HG03354 (cell line): ENCODE results near the gene SLC7A6.

Source experiments
- ATAC-seq: cut with Tn5 transposase; IDR thresholded peaks from one replicate; pipeline ENCODE4 v1.9.1; 2021; ENCODE audit warnings: mild to moderate bottlenecking; ENCODE audit not compliant: unreplicated experiment, poor library complexity, severe bottlenecking

Gene SLC7A6

DNA sequence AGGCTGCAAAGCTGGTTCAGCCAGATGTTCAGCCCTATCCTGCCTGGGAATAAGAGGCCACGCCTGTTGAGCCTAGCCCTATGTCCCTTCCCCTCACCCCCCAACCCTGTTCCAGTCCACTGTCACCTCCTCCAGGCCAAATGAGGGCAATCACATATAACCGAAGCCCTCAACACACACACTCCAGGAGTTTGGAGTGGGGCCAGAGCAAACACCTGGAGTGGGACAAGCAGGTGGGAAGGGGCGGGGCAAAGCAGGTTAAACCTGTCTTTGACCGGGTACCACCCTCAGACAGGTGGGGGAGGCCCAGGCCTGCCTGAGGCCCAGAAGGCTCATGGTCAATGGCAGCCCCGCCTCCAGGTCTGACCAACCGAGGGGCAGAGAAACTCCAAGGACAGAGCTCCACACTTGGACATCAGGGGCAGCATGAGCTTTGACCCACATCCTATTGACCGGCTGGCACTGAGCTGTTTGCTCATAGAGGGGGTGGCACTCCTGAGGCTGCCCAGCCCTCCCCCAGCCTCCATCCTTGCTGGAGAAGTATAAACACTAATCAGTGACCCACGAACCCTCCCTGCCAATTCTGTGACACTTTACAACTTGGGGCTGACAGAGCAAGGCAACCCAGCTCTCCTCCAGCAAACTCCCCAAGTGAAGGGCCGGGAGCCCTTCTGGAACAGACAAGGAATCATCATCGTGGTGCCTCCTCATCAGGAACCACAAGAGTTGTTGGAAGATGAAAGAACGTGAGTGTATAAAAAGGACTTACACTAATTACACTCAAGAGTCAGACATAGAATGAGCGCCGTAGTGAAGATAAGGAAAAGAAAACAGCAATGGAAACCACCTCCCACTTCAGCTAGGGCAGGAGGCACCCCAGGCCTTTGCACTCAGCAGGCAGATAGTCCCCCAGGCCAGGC lies 29.9 kb upstream of the SLC7A6 start:
- ATAC-seq: no peak

DNA sequence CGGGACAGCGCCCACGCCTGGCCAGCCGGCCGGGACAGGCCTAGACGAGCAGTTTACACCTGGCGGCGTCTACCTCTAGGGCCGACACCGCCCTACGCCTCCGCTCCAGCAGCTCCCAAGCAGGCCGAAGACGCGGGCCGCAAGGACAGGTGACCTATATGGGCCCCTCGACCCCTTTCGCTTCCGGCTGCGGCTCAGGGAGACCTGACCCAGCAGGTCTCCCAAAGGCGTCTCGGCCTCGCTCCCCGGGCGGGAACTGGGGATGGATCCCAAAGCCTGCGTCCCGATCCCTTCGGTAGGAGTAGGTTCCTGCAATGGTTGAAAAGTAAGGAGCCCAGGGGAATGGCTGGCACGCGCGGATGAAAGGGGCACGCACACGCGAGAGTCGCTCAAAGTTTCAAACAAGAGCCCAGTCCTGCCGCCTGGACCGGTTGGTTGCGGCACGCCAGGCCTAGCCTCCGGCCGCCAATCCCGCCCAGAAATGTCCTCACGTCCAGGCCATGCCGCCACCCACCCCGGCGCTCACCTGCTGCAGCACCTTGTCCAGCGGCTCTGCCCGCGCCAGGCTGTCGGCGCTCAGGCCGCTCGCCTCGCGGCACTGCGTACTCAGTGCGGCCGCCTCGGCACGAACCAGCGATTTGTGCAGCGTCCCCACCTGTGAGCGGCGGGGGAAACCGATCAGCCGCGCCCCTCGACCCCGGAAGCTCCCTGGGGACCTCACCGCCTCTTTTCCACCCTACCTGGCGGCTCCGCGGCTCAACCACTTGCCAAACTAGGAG lies 29.0 kb upstream of the SLC7A6 start:
- ATAC-seq: no peak

DNA sequence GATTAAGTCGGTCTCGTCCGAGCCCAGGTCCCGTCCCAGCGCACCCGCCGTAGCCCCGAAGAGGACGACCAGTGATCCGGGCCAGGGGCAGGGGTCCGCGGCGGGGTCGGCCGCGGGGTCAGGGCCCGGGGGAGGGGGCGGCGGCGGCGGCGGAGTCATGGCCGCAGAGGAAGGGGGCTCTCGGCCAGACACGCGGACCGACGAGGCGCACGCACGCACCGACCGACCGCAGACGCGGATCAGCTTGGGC lies 28.5 kb upstream of the SLC7A6 start, which contains the start of gene ESRP2:
Gene ESRP2 (minus strand): TSS at position 241 of the 250 bp plus-strand sequence. CDS start 82 bp downstream, at position 159.
- no peak for ATAC-seq

DNA sequence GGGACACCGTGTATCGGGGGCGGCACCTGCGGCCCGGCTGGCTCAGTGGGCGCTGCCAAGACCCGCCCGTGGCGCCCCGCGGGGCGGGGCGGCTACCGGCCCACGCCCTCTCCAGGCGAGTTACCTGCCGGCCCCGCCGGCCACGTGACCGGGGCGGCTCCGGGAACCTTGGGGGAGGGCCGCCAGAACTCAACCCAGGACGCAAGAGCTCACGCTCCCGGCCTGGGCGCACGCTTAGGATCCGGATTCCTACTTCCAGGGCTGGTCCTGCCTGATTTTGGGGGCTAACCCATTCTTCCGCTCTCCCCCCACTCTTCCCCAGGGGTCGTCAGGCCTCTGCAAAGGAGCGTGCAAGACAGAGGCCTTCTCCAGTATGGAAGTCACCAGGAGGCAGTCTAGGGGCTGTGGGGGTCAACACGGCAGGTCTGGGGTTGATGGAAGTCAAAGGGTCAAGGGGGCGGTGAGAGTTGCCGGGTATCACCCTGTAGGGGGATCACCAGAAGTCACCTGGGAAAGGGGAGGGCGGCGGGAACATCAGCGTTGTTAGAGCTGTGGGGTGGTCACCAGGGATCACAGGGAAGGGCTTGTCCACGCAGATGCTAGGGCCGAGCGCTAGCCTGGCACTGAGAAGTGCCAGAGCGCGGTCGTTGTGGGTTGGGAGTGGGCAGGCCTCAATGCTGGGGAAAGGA lies 28.0 kb upstream of the SLC7A6 start:
- no peak for ATAC-seq

DNA sequence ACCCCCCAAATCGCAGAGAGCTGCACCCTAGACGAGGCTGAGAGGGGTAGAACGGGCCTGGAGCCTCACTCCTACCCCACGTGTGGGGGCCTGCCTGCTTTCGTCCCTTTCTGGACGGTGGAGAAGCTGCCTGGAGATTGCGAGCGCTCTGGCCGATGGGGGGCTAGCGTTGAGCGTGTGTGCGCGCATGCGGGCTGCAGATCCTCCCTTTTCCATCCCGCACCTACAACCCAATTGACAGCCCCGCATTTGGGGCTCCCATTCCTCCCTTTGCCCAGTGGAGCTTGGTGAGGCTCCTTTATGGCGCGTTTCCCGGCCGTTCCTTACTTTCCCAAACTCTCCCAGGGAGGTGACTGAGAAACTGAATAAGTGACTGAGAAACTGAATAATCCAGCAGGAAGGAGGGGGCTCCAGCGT lies 27.5 kb upstream of the SLC7A6 start:
- no peak for ATAC-seq

DNA sequence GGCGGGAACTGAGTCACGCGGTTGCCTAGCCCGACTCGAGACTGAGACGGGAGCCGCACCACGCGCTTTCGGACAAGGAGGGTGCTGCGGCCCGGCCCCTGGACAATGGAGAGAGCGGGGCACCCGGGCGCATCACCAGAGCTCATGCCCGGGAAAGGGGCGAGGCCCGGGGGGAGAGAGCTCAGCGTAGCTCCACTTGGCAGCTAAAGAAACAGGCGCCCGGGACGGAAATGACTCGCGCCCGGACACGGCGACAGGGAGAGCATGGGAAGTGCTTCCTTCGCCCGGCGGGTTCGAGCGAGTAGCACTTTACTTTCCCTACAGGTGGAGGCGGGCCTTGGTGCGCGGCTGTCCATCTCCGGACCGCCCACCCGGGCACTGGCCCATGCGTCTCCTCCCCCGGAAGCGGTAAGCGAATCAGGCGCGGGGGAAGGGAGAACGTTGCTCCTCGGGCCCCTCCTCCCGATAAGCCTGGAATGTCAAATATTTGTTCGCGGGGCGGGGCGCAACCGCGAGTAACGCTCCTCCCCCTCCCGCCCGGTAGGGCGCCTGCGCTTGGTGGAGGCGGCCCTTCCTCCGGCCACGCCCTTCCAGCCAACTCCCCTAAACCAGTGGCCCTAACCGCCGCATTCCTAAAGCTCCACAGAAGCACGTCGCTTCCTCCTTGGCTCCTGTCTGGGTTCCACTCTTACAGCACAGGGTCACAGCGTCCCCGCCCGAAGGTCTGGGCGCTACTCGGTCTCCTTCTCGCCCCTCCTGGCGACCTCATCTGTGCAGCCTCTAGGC lies 26.9 kb upstream of the SLC7A6 start:
- peak; percentile 81 for ATAC-seq

DNA sequence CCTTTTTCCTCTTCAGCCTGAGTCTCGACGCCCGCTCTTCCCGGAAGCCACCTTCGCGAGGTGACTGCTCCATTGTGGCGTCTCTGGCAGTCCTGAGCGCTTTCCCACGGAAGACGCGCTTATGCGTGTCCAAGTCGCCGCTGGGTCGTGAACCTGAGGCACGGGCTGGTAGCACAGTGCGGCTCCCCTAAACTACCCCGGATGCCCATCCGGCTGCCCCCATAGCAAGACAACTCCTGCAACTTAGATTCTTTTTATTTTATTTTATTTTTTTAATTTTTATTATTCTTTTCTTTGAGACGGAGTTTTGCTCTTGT lies 26.3 kb upstream of the SLC7A6 start:
- no peak for ATAC-seq

DNA sequence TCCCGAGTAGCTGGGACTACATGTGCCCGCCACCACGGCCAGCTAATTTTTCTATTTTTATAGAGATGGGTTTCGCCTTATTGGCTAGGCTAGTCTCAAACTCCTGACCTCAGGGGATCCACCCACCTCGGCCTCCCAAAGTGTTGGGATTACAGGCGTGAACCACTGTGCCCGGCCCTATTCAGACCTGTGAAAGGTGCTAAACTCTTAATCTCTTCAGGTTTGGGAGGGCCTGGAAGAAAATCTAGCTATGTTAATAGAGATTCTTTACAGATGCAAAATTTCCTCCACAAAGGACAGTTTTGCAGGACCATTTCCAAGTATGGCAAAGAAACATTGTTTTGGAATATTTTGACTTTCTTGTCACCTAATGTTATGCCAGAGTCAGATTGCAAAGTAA lies 22.2 kb upstream of the SLC7A6 start:
- ATAC-seq: no peak

DNA sequence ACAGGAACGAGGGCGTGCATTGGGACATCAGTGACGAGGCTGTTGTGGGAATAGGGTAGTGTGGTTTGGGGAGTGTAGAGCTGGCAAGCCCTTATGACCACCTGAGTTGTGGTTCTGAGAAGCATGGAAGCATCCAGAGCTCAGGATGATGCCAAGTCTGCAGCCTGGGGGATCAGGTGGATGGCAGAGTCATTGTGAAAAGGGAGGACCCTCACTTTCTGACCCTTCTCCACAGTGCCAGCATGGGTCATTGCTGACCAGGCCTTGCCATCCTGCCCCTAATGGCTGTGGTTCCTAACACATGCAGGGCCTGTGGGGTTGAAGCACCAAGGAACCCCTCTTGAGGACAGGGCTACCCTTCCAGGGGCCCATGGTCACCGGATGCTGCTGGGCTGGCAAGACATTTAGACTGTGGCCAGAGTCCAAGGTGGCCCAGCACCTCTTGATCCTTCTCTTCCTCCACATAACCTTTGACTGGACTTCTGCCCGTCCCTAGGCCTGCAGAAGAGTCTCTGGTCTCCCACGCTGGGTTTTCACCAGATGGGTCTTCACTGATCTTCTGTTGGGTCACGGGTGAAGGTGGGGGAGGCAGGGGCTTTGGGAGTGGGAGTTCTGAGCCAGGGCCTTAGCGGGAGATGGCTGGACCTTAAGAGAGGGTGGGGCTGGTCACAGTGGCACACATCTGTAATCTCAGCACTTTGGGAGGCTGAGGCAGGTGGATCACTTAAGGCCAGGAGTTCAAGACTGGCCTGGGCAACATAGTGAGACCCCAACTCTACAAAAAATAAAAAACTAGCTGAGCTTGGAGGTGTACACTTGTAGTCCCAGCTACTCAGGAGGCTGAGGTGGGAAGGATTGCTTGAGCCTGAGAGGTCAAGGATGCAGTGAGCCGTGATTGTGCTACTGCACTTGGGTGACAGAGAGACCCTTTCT lies 21.1 kb upstream of the SLC7A6 start:
- no peak for ATAC-seq

DNA sequence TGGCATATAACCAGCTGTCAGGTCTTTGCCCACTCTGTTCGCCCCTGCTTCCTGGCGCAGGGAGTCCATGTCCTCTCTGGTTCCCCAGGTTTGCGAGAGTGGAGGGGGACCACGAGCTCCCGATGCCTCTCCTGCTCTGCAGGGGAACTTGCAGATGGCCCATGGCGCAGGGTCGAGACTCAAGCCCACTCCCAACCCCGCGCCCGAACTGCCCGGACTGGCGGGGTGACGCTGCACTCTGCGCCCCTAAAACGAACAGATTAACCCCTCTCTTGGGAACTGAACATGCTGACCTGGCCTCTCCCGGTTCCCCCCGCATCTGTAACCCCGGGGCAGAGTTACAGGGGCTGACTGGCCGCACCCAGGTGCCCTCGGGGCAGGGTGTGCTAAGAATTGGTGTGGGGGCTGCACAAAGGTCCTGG lies 19.8 kb upstream of the SLC7A6 start:
- peak; percentile 1 for ATAC-seq

DNA sequence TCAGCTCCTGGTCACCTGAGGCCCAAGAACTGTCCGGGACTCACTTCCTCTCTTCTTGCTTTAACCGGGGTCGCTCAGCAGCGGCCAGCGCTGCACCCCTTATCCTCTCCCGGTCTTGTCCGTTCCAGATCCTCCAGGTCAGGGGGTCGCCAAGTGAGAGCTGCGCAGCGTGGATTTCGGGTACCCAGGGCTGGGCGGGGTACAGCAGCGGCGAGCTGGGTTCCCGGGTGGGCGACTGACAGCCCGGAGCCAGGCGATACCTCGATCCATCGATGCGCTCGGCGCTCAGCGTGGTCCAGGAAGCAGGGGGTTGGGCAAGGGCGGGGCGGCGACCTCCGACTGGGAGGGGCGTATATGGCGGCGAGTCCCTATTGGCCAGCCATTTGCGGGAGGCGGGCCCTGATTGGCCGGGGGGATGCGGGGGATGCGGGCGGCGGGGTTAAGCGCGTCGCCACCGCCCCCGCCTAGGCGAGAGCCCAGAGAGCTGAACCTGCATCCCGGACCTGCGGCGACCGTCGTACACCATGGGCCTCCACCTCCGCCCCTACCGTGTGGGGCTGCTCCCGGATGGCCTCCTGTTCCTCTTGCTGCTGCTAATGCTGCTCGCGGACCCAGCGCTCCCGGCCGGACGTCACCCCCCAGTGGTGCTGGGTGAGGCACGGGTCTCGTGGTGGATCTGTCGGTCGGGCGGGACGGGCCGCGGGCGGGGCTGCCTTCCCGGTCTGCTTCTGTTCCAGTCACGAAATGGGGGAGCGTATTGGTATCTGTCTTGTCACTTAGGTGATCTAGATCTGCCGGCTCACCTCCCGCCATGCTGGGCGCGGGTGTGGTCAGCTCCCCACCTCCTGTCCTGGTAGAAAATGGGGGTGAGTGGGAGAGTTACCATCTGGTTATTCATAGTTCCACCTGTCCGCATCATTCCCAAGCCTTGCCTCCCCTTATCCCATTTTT lies 19.1 kb upstream of the SLC7A6 start, which contains the start of gene PLA2G15:
Gene PLA2G15 (plus strand): TSS at position 471 of the 951 bp plus-strand sequence. CDS start 54 bp downstream, at position 525.
- ATAC-seq: peak; percentile 80

DNA sequence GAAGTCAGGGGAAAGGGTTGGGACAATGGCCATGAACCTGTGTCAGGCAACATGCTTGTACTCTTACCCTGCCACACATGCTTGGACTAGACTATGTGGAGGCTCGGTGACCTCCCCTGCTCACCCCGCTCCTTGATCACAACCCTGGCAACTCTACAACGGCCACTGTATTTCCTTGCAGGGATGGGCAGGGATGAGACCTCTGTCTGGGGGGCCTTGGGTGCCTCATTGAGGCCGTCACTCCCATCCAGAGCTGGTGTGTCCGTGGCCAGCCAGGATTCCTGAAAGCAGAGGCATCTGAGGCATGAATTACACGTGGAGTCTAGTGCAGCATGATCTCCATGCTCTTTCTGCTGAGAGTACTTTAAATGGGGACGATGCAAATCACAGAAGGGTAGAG lies 18.2 kb upstream of the SLC7A6 start:
- ATAC-seq: no peak

DNA sequence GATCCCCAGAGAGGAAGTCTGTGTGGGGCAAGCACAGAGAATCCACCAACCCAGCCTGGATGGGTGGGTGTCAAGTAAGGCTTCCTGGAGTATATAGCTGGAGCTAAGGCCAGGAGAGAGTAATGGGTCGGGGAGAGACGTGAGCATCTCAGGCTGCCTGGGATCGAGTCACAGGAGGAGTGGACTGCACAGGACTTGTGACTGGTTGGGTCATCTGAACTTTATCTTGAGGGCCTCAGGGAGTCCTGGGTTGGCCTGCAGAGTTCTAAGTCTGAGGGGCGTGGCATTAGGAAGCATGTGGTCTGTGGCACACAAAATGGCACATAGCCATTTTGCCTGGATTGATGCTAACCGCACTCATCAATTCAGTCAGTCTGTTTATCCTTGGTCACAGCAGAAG lies 17.7 kb upstream of the SLC7A6 start:
- ATAC-seq: no peak

DNA sequence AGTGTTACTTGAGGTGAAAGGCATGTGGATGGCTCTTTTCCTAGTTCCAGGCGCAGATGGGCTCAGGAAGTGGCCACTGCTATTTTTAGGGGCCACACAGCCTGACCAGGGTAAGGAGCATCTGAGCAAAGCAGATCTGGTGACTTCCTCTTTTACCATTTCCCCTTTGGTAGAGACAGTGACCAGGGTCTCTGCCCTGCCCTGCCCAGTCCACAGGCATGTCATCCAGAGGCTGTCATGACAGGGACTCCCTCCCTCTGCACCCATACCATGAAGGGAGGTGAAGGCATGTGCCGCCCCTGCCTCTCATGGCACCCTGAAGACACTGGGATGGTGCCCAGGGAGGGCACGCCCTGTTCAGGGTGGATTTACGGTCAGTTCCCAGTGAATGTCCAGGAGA lies 16.9 kb upstream of the SLC7A6 start:
- no peak for ATAC-seq

DNA sequence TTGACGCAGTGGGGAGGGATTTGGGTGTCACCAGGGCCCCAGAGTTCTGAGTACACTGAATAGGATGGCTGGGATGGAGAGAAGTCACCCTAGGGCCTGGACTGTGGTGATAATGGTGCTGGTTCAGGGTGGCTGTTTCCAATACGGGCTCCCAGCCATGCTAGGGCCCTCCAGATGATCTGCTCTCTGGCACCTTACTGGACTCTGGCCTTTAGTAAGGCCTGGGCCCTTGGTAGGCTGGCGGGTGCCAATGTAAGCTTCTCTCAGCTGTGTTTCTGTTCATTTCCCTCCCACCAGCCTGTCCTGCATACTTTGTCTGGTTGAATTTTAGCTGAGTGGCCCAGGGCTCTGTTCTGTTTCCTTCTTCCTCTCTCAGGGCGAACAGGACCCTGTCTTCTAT lies 16.4 kb upstream of the SLC7A6 start:
- ATAC-seq: no peak

DNA sequence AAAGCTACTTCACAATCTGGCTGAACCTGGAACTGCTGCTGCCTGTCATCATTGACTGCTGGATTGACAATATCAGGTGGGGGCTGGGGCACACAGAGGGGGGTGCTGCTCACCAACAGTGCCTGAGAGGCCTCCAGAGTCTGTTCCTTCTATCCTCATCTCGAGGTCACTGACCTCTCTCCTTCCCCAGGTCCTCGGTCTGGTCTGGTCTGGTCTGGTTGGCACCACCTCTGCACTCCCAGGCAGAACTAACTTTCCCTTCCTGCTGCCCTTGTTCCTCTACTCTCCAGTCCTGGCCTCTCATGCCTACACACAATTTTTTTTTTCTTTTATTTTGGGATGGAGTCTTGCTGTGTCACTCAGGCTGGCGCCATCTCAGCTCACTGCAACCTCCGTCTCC lies 15.0 kb upstream of the SLC7A6 start:
- ATAC-seq: no peak

DNA sequence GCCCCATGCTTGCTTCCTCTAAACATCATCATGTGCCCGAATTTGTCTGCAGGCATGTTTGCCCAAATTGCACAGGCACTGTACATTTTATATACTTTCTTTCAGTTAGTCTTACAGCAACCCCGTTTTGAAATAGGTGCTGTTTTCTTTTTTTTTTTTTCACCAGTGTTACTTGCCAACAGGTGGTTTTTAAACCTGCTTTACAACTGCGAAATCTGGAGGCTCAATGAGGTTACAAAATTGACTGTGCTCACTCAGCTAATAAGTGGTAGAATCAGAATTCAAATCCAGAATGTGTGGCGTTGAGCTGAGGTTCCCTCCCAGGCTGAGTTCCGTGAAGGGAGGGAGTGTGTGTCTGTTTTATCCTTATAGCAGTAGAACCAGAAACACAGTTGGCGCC lies 13.4 kb upstream of the SLC7A6 start:
- no peak for ATAC-seq

DNA sequence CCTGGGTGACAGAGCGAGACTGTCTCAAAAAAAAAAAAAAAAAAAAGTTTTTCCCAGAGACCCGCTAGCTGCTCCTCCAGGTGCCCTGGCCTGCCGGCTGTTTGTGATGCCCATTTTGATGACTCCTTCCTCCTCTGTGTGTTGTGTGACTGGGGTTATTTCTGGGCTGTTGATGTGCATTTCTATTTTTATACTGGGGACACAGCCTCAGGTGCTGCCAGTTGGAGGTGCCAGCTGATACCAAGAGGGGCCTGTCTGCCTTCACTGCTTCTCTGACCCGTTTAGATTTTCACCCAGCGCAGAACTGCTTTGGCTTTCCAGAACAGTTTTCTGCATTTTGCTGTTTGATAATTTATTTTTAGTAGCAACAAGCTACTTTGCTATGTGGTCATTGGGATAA lies 12.5 kb upstream of the SLC7A6 start:
- ATAC-seq: no peak
